K562 (cell line): ENCODE measurements around the gene LASP1. TPM values are rescaled to one million over a fixed set of nuclear protein-coding genes. Genes with fewer than 3 reads are reported as not detected.

Experiments
- ATAC-seq: fragments of 200-7000 bp; cut with Tn5 transposase; 3 replicates; pipeline ENCODE4 v1.9.1; 2020; ENCODE audit warnings: moderate library complexity
- BruUV-seq: library from RNA; stranded (reverse); fragments of 400-500 nt; replicated peaks from 2 replicates; lab custom pipeline; 2021; lab: Mats Ljungman, UMichigan
- CTCF ChIA-PET: fragments of 300-600 bp; formaldehyde crosslinking; extraction: SDS; loops from one replicate; lab custom pipeline; 2021; ENCODE audit warnings: low intra/inter-chr PET ratio; lab: Yijun Ruan, JAX
- POLR2A ChIA-PET: fragments of 300-600, 350-650 bp; sonication (Branson Sonifier 250); formaldehyde crosslinking; extraction: SDS; loops from one replicate; lab custom pipeline; 2021; ENCODE audit warnings: antibody characterized with exemption, inconsistent platforms; lab: Yijun Ruan, JAX
- DNase-seq, 4 experiments: peaks; one replicate each; pipeline versions ENCODE4 v3.0.0 to v3.0.0-alpha.2; 2011 to 2018; ENCODE audit warnings: low spot score in 3 of 4, mixed read lengths in 3 of 4; ENCODE audit errors: extremely low read depth in 1 of 4
- FAIRE-seq: peaks from 2 replicates; lab custom pipeline; 2011; peaks lifted over from hg19 to GRCh38; lab: Jason Lieb, UNC
- H2AFZ ChIP-seq: 2 replicates; pipeline ENCODE4 v1.6.0; 2011; ENCODE audit warnings: low read depth, low read length, control low read depth, inconsistent platforms
- H3K27ac ChIP-seq: fragments of 200-600 bp; 3 replicates; pipeline ENCODE4 v1.8.0; 2011; ENCODE audit warnings: low read depth, mild to moderate bottlenecking, control low read depth, inconsistent platforms, low read length, moderate library complexity, mixed read lengths; ENCODE audit errors: extremely low read depth
- H3K27me3 ChIP-seq, 2 experiments: fragments of 300-600 bp in 1 of 2; 2 replicates in 1 of 2; 3 replicates in 1 of 2; pipeline versions ENCODE4 v1.6.0 to v1.8.0; 2011; ENCODE audit warnings: inconsistent platforms in 2 of 2, low read length in 2 of 2, mild to moderate bottlenecking in 1 of 2, mixed read lengths in 1 of 2, moderate library complexity in 1 of 2; ENCODE audit not compliant: control insufficient read depth in 2 of 2, insufficient read depth in 2 of 2
- H3K36me3 ChIP-seq: fragments of 300-600 bp; 3 replicates; pipeline ENCODE4 v1.8.0; 2011; ENCODE audit warnings: mild to moderate bottlenecking, low read length, inconsistent platforms; ENCODE audit not compliant: control insufficient read depth, insufficient read depth
- H3K4me1 ChIP-seq, 2 experiments: fragments of 200-600 bp in 1 of 2; replicated peaks in 1 of 2; 2 replicates in 1 of 2; 3 replicates in 1 of 2; pipeline versions ENCODE4 v1.5.1 to v1.8.0; 2011; ENCODE audit warnings: inconsistent platforms in 2 of 2, low read length in 2 of 2, mild to moderate bottlenecking in 1 of 2, mixed read lengths in 1 of 2, moderate library complexity in 1 of 2; ENCODE audit not compliant: control insufficient read depth in 2 of 2, insufficient read depth in 2 of 2
- H3K4me2 ChIP-seq: 2 replicates; pipeline ENCODE4 v1.6.1; 2011; ENCODE audit warnings: low read length, control low read depth, inconsistent platforms, mixed read lengths; ENCODE audit not compliant: insufficient read depth
- H3K4me3 ChIP-seq: fragments of 200-600 bp; sonication (generic), shearing (Covaris generic); 2 replicates; pipeline ENCODE4 v1.5.1; 2016; ENCODE audit warnings: control low read depth, inconsistent platforms
- H3K79me2 ChIP-seq: fragments of 200-600 bp; 3 replicates; pipeline ENCODE4 v1.8.0; 2011; ENCODE audit warnings: low read length, inconsistent platforms; ENCODE audit not compliant: control insufficient read depth, insufficient read depth
- H3K9ac ChIP-seq, 2 experiments: 2 replicates each; pipeline versions ENCODE4 v1.6.0 to v1.6.1; 2011; ENCODE audit warnings: low read depth in 2 of 2, low read length in 2 of 2, control low read depth in 1 of 2, inconsistent platforms in 1 of 2, mild to moderate bottlenecking in 1 of 2, mixed read lengths in 1 of 2; ENCODE audit not compliant: insufficient read depth in 1 of 2
- H3K9me1 ChIP-seq: one replicate; pipeline ENCODE4 v1.6.0; 2011; ENCODE audit warnings: inconsistent platforms, mild to moderate bottlenecking, low read length, moderate library complexity; ENCODE audit not compliant: control insufficient read depth, insufficient read depth
- H3K9me3 ChIP-seq: replicated peaks from 2 replicates; pipeline ENCODE4 v1.5.1; 2011; ENCODE audit warnings: low read depth, low read length, inconsistent platforms; ENCODE audit not compliant: control insufficient read depth, insufficient read depth
- H4K20me1 ChIP-seq: replicated peaks from 2 replicates; pipeline ENCODE4 v1.6.1; 2011; ENCODE audit warnings: low read length, inconsistent platforms, mixed read lengths; ENCODE audit not compliant: control insufficient read depth, insufficient read depth
- ARID1B ChIP-seq: fragments of 450-650 bp; IDR thresholded peaks from 2 replicates; pipeline ENCODE4 v1.6.1; 2016; ENCODE audit warnings: antibody characterized with exemption, mild to moderate bottlenecking, inconsistent platforms
- ARID3A ChIP-seq: IDR thresholded peaks from 2 replicates; pipeline ENCODE4 v1.6.1; 2012; ENCODE audit warnings: low read depth, low read length, improper control_type of control experiment, borderline replicate concordance
- CC2D1A ChIP-seq: fragments of 450-650 bp; IDR thresholded peaks from 2 replicates; pipeline ENCODE4 v1.6.1; 2017; ENCODE audit warnings: mild to moderate bottlenecking
- DDX20 ChIP-seq: fragments of 450-650 bp; IDR thresholded peaks from 2 replicates; pipeline ENCODE4 v1.6.1; 2016; ENCODE audit warnings: missing genetic modification characterization, low read depth, mild to moderate bottlenecking, missing compliant biosample characterization, moderate library complexity
- FIP1L1 ChIP-seq: fragments of 200-400 bp; formaldehyde crosslinking; IDR thresholded peaks from 2 replicates; pipeline ENCODE4 v1.6.1; 2018; ENCODE audit warnings: mild to moderate bottlenecking, low read depth, low read length; ENCODE audit not compliant: poor library complexity, severe bottlenecking
- HSF4 ChIP-seq: fragments of 250-450 bp; sonication (Bioruptor Pico); IDR thresholded peaks from 2 replicates; pipeline ENCODE4 v2.1.2; 2022; ENCODE audit warnings: mild to moderate bottlenecking, moderate library complexity, borderline replicate concordance
- MAX ChIP-seq: sonication (generic); formaldehyde crosslinking; IDR thresholded peaks from 2 replicates; pipeline ENCODE4 v1.9.0; 2022; ENCODE audit warnings: mild to moderate bottlenecking, missing genetic modification reagents
- POLR2H ChIP-seq: IDR thresholded peaks from 2 replicates; pipeline ENCODE4 v1.6.1; 2016; ENCODE audit warnings: missing genetic modification characterization, low read depth, mild to moderate bottlenecking, control low read depth, missing compliant biosample characterization, moderate library complexity
- PTBP1 ChIP-seq: fragments of 200-400 bp; formaldehyde crosslinking; IDR thresholded peaks from 2 replicates; pipeline ENCODE4 v1.6.1; 2017; ENCODE audit warnings: low read depth, low read length
- RERE ChIP-seq: sonication (generic); formaldehyde crosslinking; IDR thresholded peaks from 2 replicates; pipeline ENCODE4 v1.8.0; 2023; ENCODE audit warnings: missing genetic modification reagents, mild to moderate bottlenecking, borderline replicate concordance
- SIRT6 ChIP-seq: IDR thresholded peaks from one replicate; pipeline ENCODE4 v1.6.1; 2012; ENCODE audit warnings: low read depth, mild to moderate bottlenecking, control low read depth, inconsistent platforms, low read length, moderate library complexity
- SMARCB1 ChIP-seq: IDR thresholded peaks from 2 replicates; pipeline ENCODE4 v1.6.1; 2011; ENCODE audit warnings: improper control_type of control experiment, low read depth; ENCODE audit not compliant: insufficient read length
- WHSC1 ChIP-seq: IDR thresholded peaks from one replicate; pipeline ENCODE4 v1.6.1; 2012; ENCODE audit warnings: low read length, control low read depth, inconsistent platforms
- ZKSCAN3 ChIP-seq: fragments of 250-450 bp; sonication (Bioruptor Pico); IDR thresholded peaks from 2 replicates; pipeline ENCODE4 v1.4.0; 2020
- ZNF175 ChIP-seq: fragments of 200-800 bp; sonication (Bioruptor generic); IDR thresholded peaks from 2 replicates; pipeline ENCODE4 v1.6.1; 2016; ENCODE audit warnings: low read depth, mild to moderate bottlenecking, missing genetic modification characterization, missing compliant biosample characterization
- WGBS: fragments of 100-300 bp; shearing (Covaris generic); methylation state at CpG from one replicate; pipeline ENCODE4 v1.1.6; 2016; ENCODE audit warnings: low coverage, mixed read lengths; ENCODE audit not compliant: insufficient coverage; ENCODE audit errors: missing lambda C conversion rate; 5-methylcytosine and 5-hydroxymethylcytosine counted together
- in situ Hi-C: fragments of 300-500 bp; cut with MboI; formaldehyde crosslinking; loops from 4 replicates; pipeline ENCODE4 v1.15.0; 2018; ENCODE audit warnings: inconsistent platforms, mixed read lengths
- intact Hi-C: fragments of 100-400 bp; cut with micrococcal nuclease; formaldehyde crosslinking; loops from 2 replicates; pipeline ENCODE4 v1.14.2; 2022
- polyA plus RNA-seq, 8 experiments: library from polyadenylated mRNA; depleted of rRNA in 4 of 8; stranded (reverse) in 5 of 8; unstranded in 3 of 8; fragments of >200 nt; fragmentation: Nextera tagmentation in 2 of 8; fragmentation: Illumina TruSeq in 1 of 8; extraction: Ambion mirVana in 2 of 8; extraction: Trizol in 1 of 8; gene quantifications; 2 replicates each; pipeline versions ENCODE4 v1.2.1 to v1.2.3, GENCODE V29; 2011 to 2014; ENCODE audit warnings: inconsistent platforms in 1 of 8, missing spikeins in 1 of 8
- total RNA-seq, 7 experiments: library from RNA; depleted of rRNA in 6 of 7; stranded (reverse); fragments of >200 nt in 6 of 7; fragmentation: Illumina TruSeq in 2 of 7; extraction: Trizol in 2 of 7; gene quantifications; 2 replicates each; pipeline versions ENCODE4 v1.2.1 to v1.2.3, GENCODE V29; 2011 to 2021; ENCODE audit warnings: low replicate concordance in 1 of 7

LASP1 gene
- total and polyA plus RNA-seq, 9 of the 15 experiments (the other 6 are each of a cell fraction or from before 2014, with no cell fraction given): 23.0 to 125 (median 55.3) TPM

GRCh38 chr17:38899421-38899820 lies 29.6 kb downstream of the LASP1 start:
- in situ Hi-C loops: no loop called here
- H3K27ac ChIP-seq: peak overlapping the region; percentile 62; the same call in 2 of the 3 replicates
- H3K4me2 ChIP-seq: no peak overlapping the region
- TF ChIP-seq CC2D1A (no peak), POLR2H (tag) (no peak), WHSC1 (no peak), ZNF175 (CRISPR knock-in tag) (no peak), FIP1L1 (no peak), PTBP1 (no peak), SMARCB1 (no peak), DDX20 (tag) (no peak), ARID3A (no peak), SIRT6 (no peak), RERE (CRISPR knock-in tag) (no peak), HSF4 (no peak), MAX (CRISPR knock-in tag) (no peak), ZKSCAN3 (no peak), ARID1B (no peak)

More at GRCh38 chr17:38899421-38899820, 29.6 kb downstream of the LASP1 start:
- POLR2A ChIA-PET: interaction anchor here (2.4 kb wide), 1 partner anchor 12 kb away, joined by 9 read pairs; no protein-coding TSS in a partner anchor
- Histone ChIP-seq H3K4me3 (no peak overlapping the region), H3K9me3 (no peaks in the 10 kb centered on the region), H3K9ac (peak overlapping the region in 1 of 2 experiments; percentile 79; a peak in 2 of 4 replicates), H3K27me3 (no peaks in the 10 kb centered on the region), H3K79me2 (peaks cover 26% of the 10 kb centered on the region), H3K4me1 (peaks cover 40 to 45% of the 10 kb centered on the region in 2 experiments), H2AFZ (no peak overlapping the region), H3K36me3 (peaks cover 72% of the 10 kb centered on the region), H4K20me1 (peaks cover 24% of the 10 kb centered on the region), H3K9me1 (no peaks in the 10 kb centered on the region)
- ATAC-seq: no peak
- intact Hi-C loops: no loop called here
- FAIRE-seq: no peak
- 96% methylated on average over 4 of the region's 5 CpGs for WGBS
- CTCF ChIA-PET: no interaction called here
- no peak for DNase-seq
- BruUV-seq: no TSS peak
